GM10847 (cell line): Measurements from ENCODE around the gene SLC30A7.

ENCODE experiments used
- POLR2A ChIP-seq: IDR thresholded peaks from 2 replicates; pipeline ENCODE4 v1.6.1; 2011; ENCODE audit not compliant: insufficient read length; ENCODE audit errors: extremely low read depth

SLC30A7 gene

GRCh38 chr1:100953960-100954730, 58.3 kb downstream of the SLC30A7 start:
- no peak for TF ChIP-seq POLR2A

- TF ChIP-seq POLR2A: no peak
Measured at GRCh38 chr1:100955322-100955721, 59.4 kb downstream of the SLC30A7 start.

DNA sequence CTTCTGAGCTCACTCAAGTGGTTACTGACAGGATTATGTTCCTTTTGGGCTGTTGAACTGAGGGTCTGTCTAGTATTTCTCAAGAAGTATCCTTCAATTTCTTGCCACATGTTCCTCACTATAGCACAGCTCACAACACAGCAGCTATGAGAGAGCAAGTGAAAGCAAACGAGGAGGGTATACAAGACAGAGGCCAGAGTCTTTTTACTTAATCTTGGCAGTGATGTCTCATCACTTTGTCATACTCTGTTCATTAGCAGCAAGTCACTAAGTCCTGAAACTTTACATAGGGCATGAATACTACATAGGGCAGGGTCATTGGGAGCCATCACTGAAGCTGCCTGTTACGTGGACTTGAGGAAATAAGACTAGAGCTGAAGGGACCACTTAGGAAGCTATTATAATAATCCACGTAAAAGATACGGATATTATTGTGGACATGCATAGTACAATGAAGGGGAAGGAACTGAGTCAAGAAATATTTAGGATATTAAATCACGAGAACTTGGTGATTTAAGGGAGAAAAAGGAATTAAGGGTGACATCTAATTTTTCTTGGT, 63.7 kb downstream of the SLC30A7 start:
- TF ChIP-seq POLR2A: no peak

GRCh38 chr1:100960098-100960497, 64.2 kb downstream of the SLC30A7 start:
- no peak for TF ChIP-seq POLR2A

DNA sequence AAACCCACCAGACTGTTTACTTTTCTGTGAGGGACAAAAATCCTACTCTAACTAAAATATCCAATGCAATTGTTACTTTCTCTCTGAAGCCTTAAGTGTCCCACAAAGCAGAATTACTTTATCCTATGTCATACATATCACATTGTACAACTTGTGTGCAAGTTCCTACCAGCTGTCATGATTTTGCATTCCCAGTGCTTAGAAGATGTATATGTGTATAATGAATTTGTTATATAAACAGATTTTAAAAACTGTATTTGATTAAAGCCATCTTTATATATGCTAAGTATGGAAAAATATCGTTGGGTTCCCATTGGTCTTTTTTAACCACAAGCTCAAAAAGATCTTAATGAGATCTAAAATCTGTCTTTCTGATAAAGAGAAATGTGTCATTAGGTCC, 72.7 kb downstream of the SLC30A7 start:
- TF ChIP-seq POLR2A: no peak

- TF ChIP-seq POLR2A: no peak
Measured at GRCh38 chr1:100969327-100969726, 73.4 kb downstream of the SLC30A7 start.

- TF ChIP-seq POLR2A: no peak
Measured at GRCh38 chr1:100971021-100971420, 75.1 kb downstream of the SLC30A7 start.

DNA sequence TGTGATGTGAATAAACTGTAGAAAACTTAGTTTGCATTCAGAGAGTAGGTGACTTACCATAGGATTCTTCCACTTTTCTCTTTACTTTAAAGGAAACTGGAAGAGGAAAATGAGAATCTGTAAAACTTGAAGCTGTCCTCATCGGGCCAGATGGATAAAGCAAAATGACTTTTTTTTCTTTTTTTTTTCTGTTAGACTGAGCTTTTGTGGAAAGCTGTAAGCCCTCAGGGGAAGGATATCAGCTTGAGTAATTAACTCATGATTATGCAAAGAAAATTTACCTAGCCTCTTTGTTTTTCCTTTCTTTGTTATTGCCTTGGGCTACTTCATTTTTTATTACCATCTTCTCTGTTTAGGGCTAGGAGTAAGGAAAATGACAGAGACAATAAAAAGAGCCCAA, 76.3 kb downstream of the SLC30A7 start:
- TF ChIP-seq POLR2A: no peak

DNA sequence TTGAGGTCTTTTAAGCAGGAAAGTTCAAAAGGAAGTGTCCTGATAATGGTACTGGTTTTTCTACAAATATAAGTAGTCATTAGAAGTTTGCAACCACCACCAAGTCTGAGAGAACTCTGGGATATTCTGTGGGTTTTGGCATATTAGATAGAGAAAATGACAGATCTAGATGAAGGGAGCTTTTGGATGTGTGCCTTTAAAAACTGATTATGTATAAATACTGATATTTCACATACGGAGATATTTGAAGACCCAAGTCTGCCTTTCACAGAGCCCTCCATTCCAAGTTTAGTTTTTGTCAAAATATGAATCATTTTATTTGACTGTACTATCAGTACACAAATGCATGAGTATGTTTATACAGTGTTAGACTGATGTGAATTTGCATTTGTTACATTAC, 81.0 kb downstream of the SLC30A7 start:
- TF ChIP-seq POLR2A: no peak

GRCh38 chr1:100979631-100980030, 83.7 kb downstream of the SLC30A7 start:
- no peak for TF ChIP-seq POLR2A

GRCh38 chr1:100982793-100983192, 86.9 kb downstream of the SLC30A7 start:
- no peak for TF ChIP-seq POLR2A

GRCh38 chr1:100988121-100988520, 92.2 kb downstream of the SLC30A7 start:
- TF ChIP-seq POLR2A: no peak

DNA sequence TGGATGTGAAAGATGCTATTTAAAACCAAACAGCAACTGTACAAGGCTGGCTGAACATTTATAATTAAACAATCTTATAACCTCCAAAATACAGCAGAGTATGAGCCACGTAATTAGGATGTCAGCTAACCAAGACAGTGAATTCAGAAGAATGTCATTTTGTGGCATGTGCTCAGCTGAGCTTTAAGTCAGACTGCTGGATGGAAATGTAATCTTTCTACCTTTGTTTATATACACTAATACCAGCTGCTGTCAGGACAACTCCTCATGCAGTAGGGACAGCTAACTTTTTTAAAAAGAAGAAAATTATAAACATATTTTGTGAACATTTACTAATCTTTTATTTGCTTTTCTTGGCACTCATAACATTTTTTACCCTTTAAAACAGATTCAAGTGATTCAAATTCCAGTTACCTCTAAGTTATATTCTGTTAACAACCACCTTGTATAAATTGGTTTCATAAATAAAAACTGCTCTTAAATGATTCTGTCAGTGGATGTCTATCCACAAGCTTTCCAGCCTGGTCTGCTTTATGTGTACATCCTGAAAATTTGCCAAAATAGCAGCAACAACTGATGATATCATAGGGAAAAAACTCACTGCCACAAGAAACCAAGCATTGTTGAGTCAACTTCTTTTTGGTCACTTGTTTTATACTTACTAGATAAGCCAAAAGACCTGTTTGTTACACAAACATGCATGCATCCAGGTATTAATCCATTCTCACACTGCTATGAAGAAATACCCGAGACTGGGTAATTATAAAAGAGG, 93.6 kb downstream of the SLC30A7 start:
- no peak for TF ChIP-seq POLR2A

DNA sequence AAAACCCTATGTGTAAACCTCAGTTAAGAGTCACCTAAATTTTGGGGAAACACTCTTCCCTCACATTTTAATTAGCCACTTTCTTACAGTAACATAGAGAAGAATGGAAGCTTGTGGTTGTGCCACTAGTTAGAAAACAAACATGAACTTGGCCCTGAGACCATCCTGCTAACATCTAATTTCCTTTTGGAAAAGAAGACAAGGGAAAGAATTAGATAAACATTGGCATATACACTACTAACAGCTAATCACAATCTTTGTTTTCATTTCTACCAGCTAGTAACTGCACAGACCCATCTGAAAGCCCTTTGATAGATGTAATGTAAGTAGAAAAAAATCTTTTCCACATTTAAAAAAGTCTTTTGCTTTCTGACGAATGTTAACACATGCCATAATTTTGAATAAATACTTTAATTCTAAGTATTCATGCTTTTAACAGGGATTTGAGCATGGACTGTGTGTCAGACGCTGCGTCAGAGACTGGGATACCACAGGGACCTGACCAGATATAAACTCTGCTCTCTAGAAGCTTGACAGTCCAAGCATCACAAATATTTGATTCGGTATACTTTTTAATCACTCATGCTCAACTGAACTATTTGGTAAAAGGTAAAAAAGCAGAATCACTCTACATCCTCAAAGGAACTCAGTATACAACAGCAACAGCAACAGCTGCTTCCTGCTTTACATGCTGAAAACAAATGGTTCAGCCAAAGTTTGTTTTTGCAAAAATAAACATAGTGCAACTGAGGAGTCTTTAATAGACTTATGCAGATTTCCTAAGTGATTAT, 99.5 kb downstream of the SLC30A7 start:
- no peak for TF ChIP-seq POLR2A

- no peak for TF ChIP-seq POLR2A
Measured at GRCh38 chr1:100998426-100998825, 102.5 kb downstream of the SLC30A7 start.

- TF ChIP-seq POLR2A: no peak
Measured at GRCh38 chr1:101000131-101000873, 104.4 kb downstream of the SLC30A7 start.
